Measurements from ENCODE around the gene RMND5A. TPM values are rescaled to one million over a fixed set of nuclear protein-coding genes. Genes with fewer than 3 reads are reported as not detected.
"Not testable (repeated sequence)": the region's sequence is repeated elsewhere in the genome, so short reads cannot be mapped to it uniquely, and the experiment has no call there.

RMND5A gene
- total and polyA plus RNA-seq, 5 donors from 2014 or later: 13.5 to 27.6 (median 15.8) TPM

DNA sequence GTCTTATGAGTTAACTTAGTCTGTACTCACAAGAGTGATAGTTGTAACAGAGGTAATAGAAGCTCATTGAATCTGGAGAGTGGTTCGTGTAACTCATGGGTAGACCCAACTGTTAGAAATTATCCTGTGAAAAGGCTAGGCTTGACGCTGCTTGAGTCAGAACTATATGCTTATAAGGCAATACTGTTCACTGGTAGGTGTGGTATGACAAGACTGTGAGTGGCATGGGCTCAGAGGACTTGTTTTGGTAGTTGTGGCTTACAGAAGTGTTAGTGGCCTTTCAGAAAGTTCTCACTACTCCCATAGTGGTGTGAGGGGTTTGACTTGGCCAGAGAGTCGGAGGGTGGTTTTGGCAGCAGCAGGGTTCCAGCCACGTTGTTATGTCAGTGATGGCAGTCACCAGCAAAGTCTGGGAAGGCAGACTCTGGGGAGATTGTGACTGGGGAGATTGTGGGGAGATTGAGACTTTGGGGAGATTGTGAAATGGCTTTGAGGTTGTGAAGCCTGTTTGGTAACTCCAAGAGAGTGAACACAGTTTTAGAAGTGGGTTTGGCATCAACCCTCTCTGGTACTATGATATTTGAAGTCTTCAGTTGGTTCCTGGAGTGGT lies 21.9 kb downstream of the RMND5A start:
- not testable (repeated sequence) for H3K27ac Mint-ChIP-seq; H3K4me3 ChIP-seq (ENCODE audit: low read depth, low read length); H3K9me3 Mint-ChIP-seq; H3K27me3 Mint-ChIP-seq; DNase-seq; H3K9me3 ChIP-seq (ENCODE audit: control insufficient read depth in 2 of 2, low read length in 2 of 2); H3K27ac ChIP-seq (ENCODE audit: insufficient read depth, low read length, poor library complexity, severe bottlenecking); H3K4me3 Mint-ChIP-seq; H3K36me3 Mint-ChIP-seq; H3K4me1 ChIP-seq (ENCODE audit: control insufficient read depth, insufficient read depth, low read length, poor library complexity, severe bottlenecking); ATAC-seq (ENCODE audit: low read depth in 2 of 2); H3K27me3 ChIP-seq (ENCODE audit: control insufficient read depth, insufficient read depth, low read length)
- H3K4me1 Mint-ChIP-seq: peaks cover 19 to 39% (median 26%) of the 10 kb centered on the region in 4 donors
- peaks cover 19% of the 10 kb centered on the region for H3K36me3 ChIP-seq (ENCODE audit: control insufficient read depth, insufficient read depth, low read length)

DNA sequence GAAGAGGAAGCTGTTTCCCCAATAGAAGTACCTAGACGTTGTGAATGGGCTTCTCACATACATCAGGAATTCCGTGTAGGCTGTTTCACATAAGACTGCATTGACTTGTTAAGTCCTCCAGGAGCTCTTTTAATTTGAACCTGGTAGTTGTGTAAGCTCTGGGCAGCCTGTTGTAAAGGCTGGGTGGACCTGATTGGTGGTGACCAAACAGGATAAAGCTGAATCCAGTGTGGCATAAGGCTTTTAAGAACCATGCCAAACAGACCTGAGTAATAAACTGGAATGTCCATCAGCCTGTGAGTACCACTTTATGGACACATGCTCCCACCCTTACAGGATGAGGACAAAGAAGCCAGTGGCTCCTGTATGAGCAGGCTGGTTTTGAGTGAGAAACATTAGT lies 24.1 kb downstream of the RMND5A start:
- peaks cover 24 to 49% (median 33%) of the 10 kb centered on the region in 4 donors for H3K4me1 Mint-ChIP-seq

GRCh38 chr2:86746939-86747338 lies 26.8 kb downstream of the RMND5A start:
- Mint-ChIP-seq H3K27me3 (no peaks in the 10 kb centered on the region), H3K36me3 (peaks cover 28% of the 10 kb centered on the region), H3K27ac (peak overlapping the region in 2 of 3 donors; percentile 15 to 67), H3K4me1 (peaks cover 35 to 60% (median 44%) of the 10 kb centered on the region in 4 donors), H3K9me3 (peaks cover 0 to 8% (median 0%) of the 10 kb centered on the region in 7 donors), H3K4me3 (peak overlapping the region in 1 of 4 donors; percentile 32)
- H3K9me3 ChIP-seq (ENCODE audit: control insufficient read depth in 2 of 2, low read length in 2 of 2): peaks cover 0 to 8% of the 10 kb centered on the region in 2 experiments
- no peak overlapping the region for H3K27ac ChIP-seq (ENCODE audit: insufficient read depth, low read length, poor library complexity, severe bottlenecking)
- H3K4me3 ChIP-seq (ENCODE audit: low read depth, low read length): no peak overlapping the region
- peaks cover 4% of the 10 kb centered on the region for H3K4me1 ChIP-seq (ENCODE audit: control insufficient read depth, insufficient read depth, low read length, poor library complexity, severe bottlenecking)
- peaks cover 44% of the 10 kb centered on the region for H3K36me3 ChIP-seq (ENCODE audit: control insufficient read depth, insufficient read depth, low read length)
- ATAC-seq (ENCODE audit: low read depth in 2 of 2) (no peak), DNase-seq (no peak)
- no peaks in the 10 kb centered on the region for H3K27me3 ChIP-seq (ENCODE audit: control insufficient read depth, insufficient read depth, low read length)

More for the DNA sequence above, 24.1 kb downstream of the RMND5A start:
- H3K4me3 ChIP-seq (ENCODE audit: low read depth, low read length): no peak overlapping the region
- Mint-ChIP-seq H3K27ac (no peak overlapping the region), H3K9me3 (no peaks in the 10 kb centered on the region), H3K36me3 (peaks cover 13% of the 10 kb centered on the region), H3K4me3 (peak overlapping the region in 1 of 4 donors; percentile 21), H3K27me3 (no peaks in the 10 kb centered on the region)
- no peak for ATAC-seq (ENCODE audit: low read depth in 2 of 2)
- DNase-seq: no peak
- peaks cover 4% of the 10 kb centered on the region for H3K4me1 ChIP-seq (ENCODE audit: control insufficient read depth, insufficient read depth, low read length, poor library complexity, severe bottlenecking)
- H3K27me3 ChIP-seq (ENCODE audit: control insufficient read depth, insufficient read depth, low read length): no peaks in the 10 kb centered on the region
- H3K27ac ChIP-seq (ENCODE audit: insufficient read depth, low read length, poor library complexity, severe bottlenecking): no peak overlapping the region
- H3K36me3 ChIP-seq (ENCODE audit: control insufficient read depth, insufficient read depth, low read length): peaks cover 22% of the 10 kb centered on the region
- H3K9me3 ChIP-seq (ENCODE audit: control insufficient read depth in 2 of 2, low read length in 2 of 2): no peaks in the 10 kb centered on the region

- peaks cover 55% of the 10 kb centered on the region for H3K36me3 ChIP-seq (ENCODE audit: control insufficient read depth, insufficient read depth, low read length)
- no peak overlapping the region for H3K27ac ChIP-seq (ENCODE audit: insufficient read depth, low read length, poor library complexity, severe bottlenecking)
- no peak overlapping the region for H3K4me3 Mint-ChIP-seq
- peaks cover 4% of the 10 kb centered on the region for H3K4me1 ChIP-seq (ENCODE audit: control insufficient read depth, insufficient read depth, low read length, poor library complexity, severe bottlenecking)
- H3K27ac Mint-ChIP-seq: no peak overlapping the region
- DNase-seq (peak in 1 of 3 donors; percentile 18), ATAC-seq (ENCODE audit: low read depth in 2 of 2) (no peak)
- peaks cover 0 to 8% (median 0%) of the 10 kb centered on the region in 7 donors for H3K9me3 Mint-ChIP-seq
- no peak overlapping the region for H3K4me3 ChIP-seq (ENCODE audit: low read depth, low read length)
- H3K9me3 ChIP-seq (ENCODE audit: control insufficient read depth in 2 of 2, low read length in 2 of 2): peaks cover 0 to 8% of the 10 kb centered on the region in 2 experiments
- H3K27me3 Mint-ChIP-seq: no peaks in the 10 kb centered on the region
- H3K27me3 ChIP-seq (ENCODE audit: control insufficient read depth, insufficient read depth, low read length): no peaks in the 10 kb centered on the region
- peaks cover 32 to 53% (median 43%) of the 10 kb centered on the region in 4 donors for H3K4me1 Mint-ChIP-seq
- peaks cover 36% of the 10 kb centered on the region for H3K36me3 Mint-ChIP-seq
Measured at GRCh38 chr2:86747711-86748639, 27.9 kb downstream of the RMND5A start.

DNA sequence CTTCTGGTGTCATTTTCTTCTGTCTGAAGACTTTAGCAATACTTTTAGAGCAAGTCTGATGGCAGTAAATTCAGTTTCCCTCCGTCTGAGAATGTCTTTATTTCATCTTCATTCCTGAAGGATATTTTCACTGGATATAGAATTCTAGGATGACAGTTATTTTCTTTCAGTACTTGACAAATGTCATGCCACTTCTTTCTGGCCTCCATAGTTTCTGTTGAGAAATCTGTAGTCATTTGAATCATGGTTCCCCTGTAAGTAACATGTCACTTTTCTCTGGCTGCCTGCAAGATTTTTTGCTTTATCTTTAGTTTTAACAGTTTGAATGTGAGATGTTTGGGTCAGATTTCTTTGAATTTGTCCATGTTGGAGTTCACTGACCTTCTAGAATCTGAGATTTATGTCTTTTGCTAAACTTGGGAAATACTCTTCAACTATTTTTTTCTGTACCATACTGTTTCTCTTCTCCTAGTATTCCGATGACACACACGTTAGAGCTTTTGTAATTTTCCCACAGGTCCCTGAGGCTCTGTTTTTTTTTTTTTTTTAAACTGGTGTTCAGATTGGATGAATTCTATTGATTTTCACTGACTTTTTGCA lies 30.2 kb downstream of the RMND5A start:
- Histone ChIP-seq H3K9me3 (ENCODE audit: control insufficient read depth in 2 of 2, low read length in 2 of 2) (peaks cover 0 to 8% of the 10 kb centered on the region in 2 experiments), H3K36me3 (ENCODE audit: control insufficient read depth, insufficient read depth, low read length) (peaks cover 60% of the 10 kb centered on the region), H3K4me3 (ENCODE audit: low read depth, low read length) (no peak overlapping the region), H3K27me3 (ENCODE audit: control insufficient read depth, insufficient read depth, low read length) (no peaks in the 10 kb centered on the region), H3K4me1 (ENCODE audit: control insufficient read depth, insufficient read depth, low read length, poor library complexity, severe bottlenecking) (peaks cover 4% of the 10 kb centered on the region), H3K27ac (ENCODE audit: insufficient read depth, low read length, poor library complexity, severe bottlenecking) (no peak overlapping the region)
- H3K36me3 Mint-ChIP-seq: peaks cover 43% of the 10 kb centered on the region
- DNase-seq: no peak
- H3K4me3 Mint-ChIP-seq: peak overlapping the region in 1 of 4 donors; percentile 43
- H3K27ac Mint-ChIP-seq: no peak overlapping the region
- H3K27me3 Mint-ChIP-seq: no peaks in the 10 kb centered on the region
- no peak for ATAC-seq (ENCODE audit: low read depth in 2 of 2)
- peaks cover 0 to 8% (median 0%) of the 10 kb centered on the region in 7 donors for H3K9me3 Mint-ChIP-seq
- peaks cover 23 to 39% (median 34%) of the 10 kb centered on the region in 4 donors for H3K4me1 Mint-ChIP-seq

DNA sequence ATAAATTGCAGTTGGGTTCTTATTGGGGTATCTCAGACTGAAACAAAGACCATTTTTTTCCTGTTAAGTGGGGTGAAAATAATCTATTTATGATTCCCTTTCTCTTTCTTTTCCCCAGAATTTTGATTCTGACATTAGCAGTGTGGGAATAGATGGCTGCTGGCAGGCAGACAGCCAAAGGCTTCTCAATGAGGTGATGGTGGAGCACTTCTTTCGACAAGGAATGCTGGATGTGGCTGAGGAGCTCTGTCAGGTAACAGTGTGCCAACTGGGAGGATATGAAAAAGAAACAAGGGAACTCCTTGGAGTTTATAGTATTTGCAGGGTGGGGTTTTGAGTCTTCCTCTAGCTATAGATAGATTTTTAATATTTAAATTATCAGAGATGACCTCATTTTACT lies 31.7 kb downstream of the RMND5A start:
- Histone ChIP-seq H3K36me3 (ENCODE audit: control insufficient read depth, insufficient read depth, low read length) (peaks cover 66% of the 10 kb centered on the region), H3K9me3 (ENCODE audit: control insufficient read depth in 2 of 2, low read length in 2 of 2) (peaks cover 0 to 8% of the 10 kb centered on the region in 2 experiments), H3K27me3 (ENCODE audit: control insufficient read depth, insufficient read depth, low read length) (no peaks in the 10 kb centered on the region), H3K27ac (ENCODE audit: insufficient read depth, low read length, poor library complexity, severe bottlenecking) (no peak overlapping the region), H3K4me1 (ENCODE audit: control insufficient read depth, insufficient read depth, low read length, poor library complexity, severe bottlenecking) (no peaks in the 10 kb centered on the region), H3K4me3 (ENCODE audit: low read depth, low read length) (no peak overlapping the region)
- DNase-seq (no peak), ATAC-seq (ENCODE audit: low read depth in 2 of 2) (no peak)
- Mint-ChIP-seq H3K4me1 (peaks cover 17 to 28% (median 20%) of the 10 kb centered on the region in 4 donors), H3K4me3 (no peak overlapping the region), H3K27ac (no peak overlapping the region), H3K9me3 (peaks cover 0 to 8% (median 0%) of the 10 kb centered on the region in 7 donors), H3K36me3 (peaks cover 50% of the 10 kb centered on the region), H3K27me3 (no peaks in the 10 kb centered on the region)

GRCh38 chr2:86752934-86753333 lies 32.8 kb downstream of the RMND5A start:
- Mint-ChIP-seq H3K4me1 (peaks cover 17 to 28% (median 20%) of the 10 kb centered on the region in 4 donors), H3K27me3 (no peaks in the 10 kb centered on the region), H3K4me3 (no peak overlapping the region), H3K9me3 (peaks cover 0 to 8% (median 0%) of the 10 kb centered on the region in 7 donors), H3K36me3 (peaks cover 55% of the 10 kb centered on the region), H3K27ac (peak overlapping the region in 1 of 3 donors; percentile 29)
- ATAC-seq (ENCODE audit: low read depth in 2 of 2): no peak
- H3K36me3 ChIP-seq (ENCODE audit: control insufficient read depth, insufficient read depth, low read length): peaks cover 63% of the 10 kb centered on the region
- no peaks in the 10 kb centered on the region for H3K4me1 ChIP-seq (ENCODE audit: control insufficient read depth, insufficient read depth, low read length, poor library complexity, severe bottlenecking)
- H3K27ac ChIP-seq (ENCODE audit: insufficient read depth, low read length, poor library complexity, severe bottlenecking): no peak overlapping the region
- H3K27me3 ChIP-seq (ENCODE audit: control insufficient read depth, insufficient read depth, low read length): no peaks in the 10 kb centered on the region
- DNase-seq: no peak
- H3K9me3 ChIP-seq (ENCODE audit: control insufficient read depth in 2 of 2, low read length in 2 of 2): peaks cover 0 to 8% of the 10 kb centered on the region in 2 experiments
- H3K4me3 ChIP-seq (ENCODE audit: low read depth, low read length): no peak overlapping the region

All from CD4-positive, CD25-positive, alpha-beta regulatory T cell (primary cell).